ENCODE data around the gene SNRNP27.
A peak's percentile ranks its signal among the peaks of the same experiment; 100 is the strongest.

The SNRNP27 gene

GRCh38 chr2:69917852-69918251 is 24.1 kb downstream of the SNRNP27 start:
- peak; percentile 39 for DNase-seq

GRCh38 chr2:69918401-69918800 is 24.6 kb downstream of the SNRNP27 start:
- peak; percentile 39 for DNase-seq

- no peak for DNase-seq
Observed at GRCh38 chr2:69923116-69923515, 29.4 kb downstream of the SNRNP27 start.

GRCh38 chr2:69926849-69927515 is 33.2 kb downstream of the SNRNP27 start:
- DNase-seq, result no peak

GRCh38 chr2:69931832-69932595 is 38.3 kb downstream of the SNRNP27 start:
- no peak for DNase-seq

- DNase-seq, result no peak
Observed at GRCh38 chr2:69932596-69932922, 38.8 kb downstream of the SNRNP27 start.

GRCh38 chr2:69933254-69933828 is 39.6 kb downstream of the SNRNP27 start:
- DNase-seq, result no peak

- DNase-seq, result no peak
Observed at GRCh38 chr2:69933839-69934613, 40.3 kb downstream of the SNRNP27 start.

- DNase-seq, result no peak
Observed at GRCh38 chr2:69934614-69934908, 40.8 kb downstream of the SNRNP27 start.

GRCh38 chr2:69935011-69935410 is 41.3 kb downstream of the SNRNP27 start:
- no peak for DNase-seq

GRCh38 chr2:69936906-69937305 is 43.1 kb downstream of the SNRNP27 start:
- no peak for DNase-seq

GRCh38 chr2:69937968-69938367 is 44.2 kb downstream of the SNRNP27 start:
- DNase-seq, result no peak

GRCh38 chr2:69939722-69940121 is 46.0 kb downstream of the SNRNP27 start:
- DNase-seq, result no peak

- DNase-seq, result no peak
Observed at GRCh38 chr2:69940691-69941090, 46.9 kb downstream of the SNRNP27 start.

GRCh38 chr2:69943000-69943842 is 49.5 kb downstream of the SNRNP27 start:
- no peak for DNase-seq

- DNase-seq, result peak; percentile 45
Observed at GRCh38 chr2:69943843-69944525, 50.2 kb downstream of the SNRNP27 start.

GRCh38 chr2:69944756-69945155 is 51.0 kb downstream of the SNRNP27 start:
- DNase-seq, result no peak

GRCh38 chr2:69945441-69945840 is 51.7 kb downstream of the SNRNP27 start:
- DNase-seq, result peak; percentile 47

GRCh38 chr2:69945941-69946340 is 52.2 kb downstream of the SNRNP27 start:
- peak; percentile 40 for DNase-seq

GRCh38 chr2:69946351-69947324 is 52.9 kb downstream of the SNRNP27 start:
- DNase-seq, result peak; percentile 83
